Endothelial cell of umbilical vein (primary cell): ENCODE results near the gene CLDN7. TPM values are rescaled to one million over a fixed set of nuclear protein-coding genes. Genes with fewer than 3 reads are reported as not detected.

Experiments
- BruUV-seq: library from RNA; stranded (reverse); fragments of 400-500 nt; replicated peaks from 2 replicates; lab custom pipeline; 2021; lab: Mats Ljungman, UMichigan
- CTCF ChIA-PET: fragments of 300-600, 350-600 bp; sonication (Branson Sonifier 250); formaldehyde crosslinking; loops from one replicate; lab custom pipeline; 2021; ENCODE audit warnings: antibody characterized with exemption, inconsistent platforms; lab: Charles Lee
- POLR2A ChIA-PET: fragments of 300-600, 350-600 bp; sonication (Branson Sonifier 250); formaldehyde crosslinking; loops from one replicate; lab custom pipeline; 2021; ENCODE audit warnings: antibody characterized with exemption, inconsistent platforms; lab: Charles Lee
- DNase-seq: peaks from one replicate; pipeline ENCODE4 v3.0.0-alpha.2; 2011; ENCODE audit warnings: low read depth, low spot score
- FAIRE-seq: peaks from 2 replicates; lab custom pipeline; 2011; peaks lifted over from hg19 to GRCh38; lab: Jason Lieb, UNC
- H2AFZ ChIP-seq: 2 replicates; pipeline ENCODE4 v1.6.0; 2012; ENCODE audit warnings: low read depth, low read length, control low read depth, inconsistent platforms
- H3K27ac ChIP-seq: 2 replicates; pipeline ENCODE4 v1.5.1; 2011; ENCODE audit warnings: low read depth, mild to moderate bottlenecking, control low read depth, low read length, moderate library complexity; ENCODE audit not compliant: insufficient read depth
- H3K27me3 ChIP-seq, 2 experiments: 2 replicates each; pipeline versions ENCODE4 v1.6.0 to v1.6.1; 2011; ENCODE audit warnings: low read length in 2 of 2, mixed read lengths in 1 of 2; ENCODE audit not compliant: control insufficient read depth in 2 of 2, insufficient read depth in 2 of 2
- H3K36me3 ChIP-seq, 2 experiments: 2 replicates in 1 of 2; 3 replicates in 1 of 2; pipeline ENCODE4 v1.5.1; 2011; ENCODE audit warnings: low read length in 2 of 2, mild to moderate bottlenecking in 1 of 2, moderate library complexity in 1 of 2; ENCODE audit not compliant: control insufficient read depth in 2 of 2, insufficient read depth in 2 of 2; ENCODE audit errors: extremely low read depth in 1 of 2
- H3K4me1 ChIP-seq: 3 replicates; pipeline ENCODE4 v1.5.1; 2011; ENCODE audit warnings: mild to moderate bottlenecking, low read length; ENCODE audit not compliant: control insufficient read depth, insufficient read depth; ENCODE audit errors: extremely low read depth
- H3K4me2 ChIP-seq: 2 replicates; pipeline ENCODE4 v1.6.1; 2011; ENCODE audit warnings: low read length, control low read depth, mixed read lengths; ENCODE audit not compliant: insufficient read depth
- H3K4me3 ChIP-seq, 3 experiments: fragments of 200-600 bp in 1 of 3; sonication (generic), shearing (Covaris generic) in 1 of 3; replicated peaks in 1 of 3; 2 replicates each; pipeline ENCODE4 v1.5.1; 2011 to 2016; ENCODE audit warnings: control low read depth in 3 of 3, low read length in 3 of 3, mild to moderate bottlenecking in 2 of 3, inconsistent platforms in 1 of 3, low read depth in 1 of 3, moderate library complexity in 1 of 3; ENCODE audit not compliant: insufficient read depth in 1 of 3
- H3K79me2 ChIP-seq: 2 replicates; pipeline ENCODE4 v1.6.0; 2012; ENCODE audit warnings: low read length, inconsistent platforms; ENCODE audit not compliant: control insufficient read depth, insufficient read depth
- H3K9ac ChIP-seq: replicated peaks from 2 replicates; pipeline ENCODE3; 2011; ENCODE audit warnings: low read length, control low read depth; ENCODE audit not compliant: insufficient read depth; ENCODE audit errors: extremely low read depth
- H3K9me1 ChIP-seq: replicated peaks from 3 replicates; pipeline ENCODE4 v1.6.0; 2011; ENCODE audit warnings: mild to moderate bottlenecking, low read length; ENCODE audit not compliant: control insufficient read depth, insufficient read depth; ENCODE audit errors: extremely low read depth
- H3K9me3 ChIP-seq: replicated peaks from 2 replicates; pipeline ENCODE4 v1.5.1; 2012; ENCODE audit warnings: low read length, inconsistent platforms; ENCODE audit not compliant: control insufficient read depth, insufficient read depth
- H4K20me1 ChIP-seq: replicated peaks from 2 replicates; pipeline ENCODE3; 2011; ENCODE audit warnings: mild to moderate bottlenecking, low read length; ENCODE audit not compliant: control insufficient read depth, insufficient read depth; ENCODE audit errors: extremely low read depth
- CTCF ChIP-seq, 2 donors: IDR thresholded peaks; 1 replicate in 1 of 2; 2 replicates in 1 of 2; pipeline ENCODE4 v1.5.1; 2011; ENCODE audit warnings: low read length in 2 of 2, mild to moderate bottlenecking in 2 of 2, moderate library complexity in 2 of 2, control low read depth in 1 of 2, inconsistent platforms in 1 of 2, low read depth in 1 of 2; ENCODE audit not compliant: insufficient read depth in 1 of 2; ENCODE audit errors: extremely low read depth in 1 of 2
- EZH2 ChIP-seq: IDR thresholded peaks from 2 replicates; pipeline ENCODE4 v1.6.1; 2012; ENCODE audit warnings: borderline replicate concordance, low read depth, mild to moderate bottlenecking, moderate library complexity, low read length, inconsistent platforms; ENCODE audit not compliant: severe bottlenecking
- FOS ChIP-seq: IDR thresholded peaks from 2 replicates; pipeline ENCODE4 v1.6.1; 2011; ENCODE audit warnings: mild to moderate bottlenecking, low read length, moderate library complexity, borderline replicate concordance; ENCODE audit not compliant: insufficient read depth
- GATA2 ChIP-seq: IDR thresholded peaks from 2 replicates; pipeline ENCODE4 v1.7.0; 2011; ENCODE audit warnings: low read depth, mild to moderate bottlenecking, moderate library complexity, mixed read lengths, low read length; ENCODE audit not compliant: insufficient read length, insufficient read depth
- JUN ChIP-seq: IDR thresholded peaks from 2 replicates; pipeline ENCODE4 v1.6.1; 2011; ENCODE audit warnings: borderline replicate concordance, low read depth; ENCODE audit not compliant: insufficient read length, insufficient read depth
- MAX ChIP-seq: IDR thresholded peaks from 2 replicates; pipeline ENCODE4 v1.6.1; 2011; ENCODE audit not compliant: insufficient read depth, insufficient read length
- MYC ChIP-seq: IDR thresholded peaks from one replicate; pipeline ENCODE4 v1.6.1; 2011; ENCODE audit warnings: mild to moderate bottlenecking, low read depth, low read length
- POLR2A ChIP-seq: IDR thresholded peaks from 2 replicates; pipeline ENCODE4 v1.6.1; 2012; ENCODE audit warnings: low read depth, mild to moderate bottlenecking, control low read depth, low read length
- POLR2AphosphoS5 ChIP-seq: IDR thresholded peaks from 2 replicates; pipeline ENCODE4 v1.6.1; 2012; ENCODE audit warnings: low read depth, mild to moderate bottlenecking, control low read depth, low read length, moderate library complexity; ENCODE audit not compliant: insufficient read depth
- dilution Hi-C: fragments of 300-500 bp; cut with MboI; formaldehyde crosslinking; loops from one replicate; pipeline ENCODE4 v1.15.0; 2019; ENCODE audit warnings: low sequenced_read_pairs; ENCODE audit not compliant: extremely low pct_ligation_motif_present
- intact Hi-C: fragments of 100-400 bp; cut with micrococcal nuclease; formaldehyde crosslinking; loops from one replicate; pipeline ENCODE4 v1.10.0; 2022
- polyA plus RNA-seq, 4 experiments: library from polyadenylated mRNA; depleted of rRNA in 3 of 4; stranded (reverse) in 3 of 4; unstranded in 1 of 4; fragments of >200 nt; gene quantifications; 2 replicates each; pipeline versions ENCODE4 v1.2.1 to v1.2.3, GENCODE V29; 2011 to 2012; ENCODE audit warnings: missing spikeins in 1 of 4
- total RNA-seq: library from RNA; stranded (reverse); gene quantifications from 2 replicates; pipeline ENCODE4 v1.2.3, GENCODE V29; 2021

The CLDN7 gene
- total and polyA plus RNA-seq, 2 donors (not counting 3 experiments of a cell fraction or from before 2014, with no cell fraction given), result 25.4 to 25.7 TPM

- Histone ChIP-seq H3K9ac (no peak overlapping the region), H4K20me1 (no peaks in the 10 kb centered on the region), H3K4me1 (peaks cover 9% of the 10 kb centered on the region), H3K4me3 (peak overlapping the region in 2 of 3 experiments; percentile 13 to 33), H3K79me2 (no peaks in the 10 kb centered on the region), H3K9me1 (no peaks in the 10 kb centered on the region), H2AFZ (peak overlapping the region; percentile 32), H3K9me3 (no peaks in the 10 kb centered on the region), H3K27me3 (peaks cover 4 to 5% of the 10 kb centered on the region in 2 experiments), H3K36me3 (no peaks in the 10 kb centered on the region), H3K27ac (no peak overlapping the region), H3K4me2 (peak overlapping the region; percentile 62)
- no TSS peak for BruUV-seq
- ChIA-PET POLR2A (interaction anchor here (1.2 kb wide), 1 partner anchor 49 kb away, joined by 5 read pairs; no protein-coding TSS in a partner anchor), CTCF (interaction anchor here (0.6 to 10.2 kb wide), 13 partner anchors 9 to 280 kb away, joined by 3 to 170 read pairs (median 5); partner anchors contain the start of genes ACADVL and DLG4)
- DNase-seq (peak; percentile 77), FAIRE-seq (peak; percentile 98)
- intact Hi-C loops, result loop anchor here (1.0 to 2.0 kb wide), 5 partner anchors 16 to 65 kb away; partner anchors contain the start of genes ELP5, GABARAP and NEURL4
- dilution Hi-C loops, result no loop called here
- TF ChIP-seq CTCF (IDR thresholded peaks at IDR 0.05; ENCODE audit: extremely low read depth in 1 of 2, insufficient read depth in 1 of 2, low read depth in 1 of 2, low read length in 2 of 2), result peak; percentile 92 to 96
- no peak for TF ChIP-seq JUN
Observed at GRCh38 chr17:7280519-7281073, 18.3 kb upstream of the CLDN7 start.

GRCh38 chr17:7279448-7279847 lies 17.2 kb upstream of the CLDN7 start:
- ChIA-PET POLR2A (no interaction called here), CTCF (interaction anchor here (2.7 kb wide), 1 partner anchor 17 kb away, joined by 15 read pairs; no protein-coding TSS in a partner anchor)
- Histone ChIP-seq H3K36me3 (no peaks in the 10 kb centered on the region), H3K4me1 (peaks cover 9% of the 10 kb centered on the region), H3K27ac (no peak overlapping the region), H3K4me3 (no peak overlapping the region), H3K4me2 (no peak overlapping the region), H3K9me3 (no peaks in the 10 kb centered on the region), H3K79me2 (no peaks in the 10 kb centered on the region), H3K9ac (no peak overlapping the region), H2AFZ (no peak overlapping the region), H4K20me1 (no peaks in the 10 kb centered on the region), H3K9me1 (no peaks in the 10 kb centered on the region), H3K27me3 (peaks cover 4 to 5% of the 10 kb centered on the region in 2 experiments)
- dilution Hi-C loops (no loop called here), intact Hi-C loops (no loop called here)
- no TSS peak for BruUV-seq
- TF ChIP-seq POLR2A (no peak), POLR2AphosphoS5 (no peak), EZH2 (no peak), JUN (no peak), CTCF (IDR thresholded peaks at IDR 0.05; ENCODE audit: extremely low read depth in 1 of 2, insufficient read depth in 1 of 2, low read depth in 1 of 2, low read length in 2 of 2) (no peak), GATA2 (no peak), MAX (no peak), FOS (no peak), MYC (no peak)
- no peak for FAIRE-seq
- DNase-seq, result no peak
